SIG-M5 treated with dmso at 0.1 percent for 504 hours (cell line): ENCODE results near the gene ZMYM4.
A peak's percentile ranks its signal among the peaks of the same experiment; 100 is the strongest.
"Not testable (repeated sequence)": the region's sequence is repeated elsewhere in the genome, so short reads cannot be mapped to it uniquely, and the experiment has no call there.

Experiments
- DNase-seq: peaks from one replicate; lab custom pipeline; 2025; ENCODE audit not compliant: unreplicated experiment; lab: John Stamatoyannopoulos, UW

Gene ZMYM4

GRCh38 chr1:35451125-35451528 lies 182.6 kb downstream of the ZMYM4 start:
- peak; percentile 66 for DNase-seq

GRCh38 chr1:35452106-35452774 lies 183.7 kb downstream of the ZMYM4 start:
- DNase-seq = peak; percentile 74

GRCh38 chr1:35453031-35453430 lies 184.5 kb downstream of the ZMYM4 start:
- DNase-seq = no peak

GRCh38 chr1:35454176-35454575 lies 185.7 kb downstream of the ZMYM4 start:
- DNase-seq = peak; percentile 87

- peak; percentile 71 for DNase-seq
Measured at GRCh38 chr1:35454616-35455015, 186.1 kb downstream of the ZMYM4 start.

- DNase-seq = no peak
Measured at GRCh38 chr1:35460796-35461195, 192.3 kb downstream of the ZMYM4 start.

- no peak for DNase-seq
Measured at GRCh38 chr1:35461966-35462651, 193.6 kb downstream of the ZMYM4 start.

- DNase-seq = no peak
Measured at GRCh38 chr1:35463232-35463631, 194.7 kb downstream of the ZMYM4 start.

GRCh38 chr1:35463749-35464148 lies 195.2 kb downstream of the ZMYM4 start:
- not testable (repeated sequence) for DNase-seq

- no peak for DNase-seq
Measured at GRCh38 chr1:35466120-35466519, 197.6 kb downstream of the ZMYM4 start.

- no peak for DNase-seq
Measured at GRCh38 chr1:35470977-35471613, 202.6 kb downstream of the ZMYM4 start.
